ENCODE results near the gene GTF2A1L. TPM values are rescaled to one million over a fixed set of nuclear protein-coding genes. Genes with fewer than 3 reads are reported as not detected.

The GTF2A1L gene
- total and polyA plus RNA-seq, 2 donors (not counting 3 experiments of a cell fraction or from before 2014, with no cell fraction given) = 0.46 TPM; not detected in 1

DNA sequence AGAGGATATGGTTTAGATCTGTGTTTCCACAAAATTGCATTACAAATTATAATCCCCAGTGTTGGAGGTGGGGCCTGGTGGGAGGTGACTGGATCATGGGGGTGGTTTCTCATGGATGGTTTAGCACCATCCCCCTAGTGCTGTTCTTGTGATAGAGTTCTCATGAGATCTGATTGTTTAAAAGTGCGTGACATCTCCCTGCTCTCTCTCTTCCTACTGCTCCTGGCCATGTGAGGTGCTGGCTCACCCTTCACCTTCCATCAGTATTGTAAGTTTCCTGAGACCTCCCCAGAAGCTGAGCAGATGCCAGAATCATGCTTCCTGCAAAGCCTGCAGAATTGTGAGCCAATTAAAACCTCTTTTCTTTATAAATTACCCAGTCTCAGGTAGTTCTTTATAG, 104.7 kb downstream of the GTF2A1L start:
- FAIRE-seq = no peak
- H3K27ac ChIP-seq (ENCODE audit: insufficient read depth, low read depth, low read length) = no peak overlapping the region
- dilution Hi-C loops (cut with MboI; ENCODE audit: extremely low pct_ligation_motif_present, low sequenced_read_pairs) = no loop called here
- H3K9ac ChIP-seq (replicated peaks; ENCODE audit: extremely low read depth, insufficient read depth, low read length) = no peak overlapping the region
- no peaks in the 10 kb centered on the region for H3K4me1 ChIP-seq (ENCODE audit: control insufficient read depth, extremely low read depth, insufficient read depth, low read length)
- intact Hi-C loops (cut with micrococcal nuclease) = no loop called here
- no peak overlapping the region for H3K4me2 ChIP-seq (ENCODE audit: insufficient read depth, low read length)
- ChIA-PET POLR2A (no interaction called here), CTCF (no interaction called here)
- TF ChIP-seq POLR2A (IDR thresholded peaks at IDR 0.05; ENCODE audit: low read depth, low read length) = no peak
- TF ChIP-seq FOS (IDR thresholded peaks at IDR 0.05; ENCODE audit: borderline replicate concordance, insufficient read depth, low read length) = no peak
- TF ChIP-seq POLR2AphosphoS5 (IDR thresholded peaks at IDR 0.05; ENCODE audit: insufficient read depth, low read depth, low read length) = no peak
- TF ChIP-seq, protein P1, sequence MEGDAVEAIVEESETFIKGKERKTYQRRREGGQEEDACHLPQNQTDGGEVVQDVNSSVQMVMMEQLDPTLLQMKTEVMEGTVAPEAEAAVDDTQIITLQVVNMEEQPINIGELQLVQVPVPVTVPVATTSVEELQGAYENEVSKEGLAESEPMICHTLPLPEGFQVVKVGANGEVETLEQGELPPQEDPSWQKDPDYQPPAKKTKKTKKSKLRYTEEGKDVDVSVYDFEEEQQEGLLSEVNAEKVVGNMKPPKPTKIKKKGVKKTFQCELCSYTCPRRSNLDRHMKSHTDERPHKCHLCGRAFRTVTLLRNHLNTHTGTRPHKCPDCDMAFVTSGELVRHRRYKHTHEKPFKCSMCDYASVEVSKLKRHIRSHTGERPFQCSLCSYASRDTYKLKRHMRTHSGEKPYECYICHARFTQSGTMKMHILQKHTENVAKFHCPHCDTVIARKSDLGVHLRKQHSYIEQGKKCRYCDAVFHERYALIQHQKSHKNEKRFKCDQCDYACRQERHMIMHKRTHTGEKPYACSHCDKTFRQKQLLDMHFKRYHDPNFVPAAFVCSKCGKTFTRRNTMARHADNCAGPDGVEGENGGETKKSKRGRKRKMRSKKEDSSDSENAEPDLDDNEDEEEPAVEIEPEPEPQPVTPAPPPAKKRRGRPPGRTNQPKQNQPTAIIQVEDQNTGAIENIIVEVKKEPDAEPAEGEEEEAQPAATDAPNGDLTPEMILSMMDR (IDR thresholded peaks at IDR 0.05; ENCODE audit: extremely low read depth in 1 of 2, insufficient read depth in 1 of 2, low read depth in 1 of 2, low read length in 2 of 2) = no peak
- TF ChIP-seq, protein P2, sequence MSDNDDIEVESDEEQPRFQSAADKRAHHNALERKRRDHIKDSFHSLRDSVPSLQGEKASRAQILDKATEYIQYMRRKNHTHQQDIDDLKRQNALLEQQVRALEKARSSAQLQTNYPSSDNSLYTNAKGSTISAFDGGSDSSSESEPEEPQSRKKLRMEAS (IDR thresholded peaks at IDR 0.05; ENCODE audit: insufficient read depth, insufficient read length) = no peak
- TF ChIP-seq GATA2 (IDR thresholded peaks at IDR 0.05; ENCODE audit: insufficient read depth, insufficient read length, low read depth, low read length) = no peak
- TF ChIP-seq JUN (IDR thresholded peaks at IDR 0.05; ENCODE audit: borderline replicate concordance, insufficient read depth, insufficient read length, low read depth) = no peak
- H3K9me1 ChIP-seq (replicated peaks; ENCODE audit: control insufficient read depth, extremely low read depth, insufficient read depth, low read length) = no peaks in the 10 kb centered on the region
- no peaks in the 10 kb centered on the region for H3K79me2 ChIP-seq (ENCODE audit: control insufficient read depth, insufficient read depth, low read length)
- no peak overlapping the region for H3K4me3 ChIP-seq (replicated peaks in 1 of 3; ENCODE audit: insufficient read depth in 1 of 3, low read depth in 1 of 3, low read length in 3 of 3)
- no peaks in the 10 kb centered on the region for H3K9me3 ChIP-seq (replicated peaks; ENCODE audit: control insufficient read depth, insufficient read depth, low read length)
- BruUV-seq (replicated peaks) = no TSS peak
- H2AFZ ChIP-seq (ENCODE audit: low read depth, low read length) = no peak overlapping the region
- H3K27me3 ChIP-seq (ENCODE audit: control insufficient read depth in 2 of 2, insufficient read depth in 2 of 2, low read length in 2 of 2) = no peaks in the 10 kb centered on the region
- DNase-seq (ENCODE audit: low read depth, low spot score) = no peak
- H4K20me1 ChIP-seq (replicated peaks; ENCODE audit: control insufficient read depth, extremely low read depth, insufficient read depth, low read length) = no peaks in the 10 kb centered on the region
- no peaks in the 10 kb centered on the region for H3K36me3 ChIP-seq (ENCODE audit: control insufficient read depth in 2 of 2, extremely low read depth in 1 of 2, insufficient read depth in 2 of 2, low read length in 2 of 2)
